Fibroblast of pulmonary artery (primary cell): ENCODE results near the gene NAPA.

Experiments used
- DNase-seq: peaks from one replicate; pipeline ENCODE4 v3.0.0-alpha.2; 2010; ENCODE audit warnings: low read depth
- H3K4me3 ChIP-seq: replicated peaks from 2 replicates; pipeline ENCODE4 v1.5.1; 2011; ENCODE audit warnings: low read depth, mild to moderate bottlenecking, control low read depth, low read length, moderate library complexity
- CTCF ChIP-seq: IDR thresholded peaks from 2 replicates; pipeline ENCODE4 v1.5.1; 2011; ENCODE audit warnings: mild to moderate bottlenecking, control low read depth, low read length, inconsistent platforms; ENCODE audit errors: missing control alignments

The NAPA gene

GRCh38 chr19:47509973-47510372, 4.9 kb downstream of the NAPA start:
- H3K4me3 ChIP-seq, result no peak overlapping the region

GRCh38 chr19:47509170-47509847, 5.6 kb downstream of the NAPA start:
- TF ChIP-seq CTCF, result no peak
- DNase-seq, result no peak
- H3K4me3 ChIP-seq, result no peak overlapping the region

More at GRCh38 chr19:47509973-47510372, 4.9 kb downstream of the NAPA start:
- no peak for TF ChIP-seq CTCF
- no peak for DNase-seq

- DNase-seq, result no peak
- no peak overlapping the region for H3K4me3 ChIP-seq
- no peak for TF ChIP-seq CTCF
Measured at GRCh38 chr19:47508721-47509120, 6.1 kb downstream of the NAPA start.

GRCh38 chr19:47507924-47508553, 6.8 kb downstream of the NAPA start:
- no peak overlapping the region for H3K4me3 ChIP-seq
- no peak for DNase-seq
- TF ChIP-seq CTCF, result no peak

- H3K4me3 ChIP-seq, result no peak overlapping the region
- no peak for DNase-seq
- TF ChIP-seq CTCF, result no peak
Measured at GRCh38 chr19:47507012-47507411, 7.9 kb downstream of the NAPA start.

GRCh38 chr19:47506459-47506858, 8.4 kb downstream of the NAPA start:
- TF ChIP-seq CTCF, result no peak
- DNase-seq, result no peak
- H3K4me3 ChIP-seq, result no peak overlapping the region

GRCh38 chr19:47505506-47505905, 9.4 kb downstream of the NAPA start:
- no peak for TF ChIP-seq CTCF
- DNase-seq, result no peak
- H3K4me3 ChIP-seq, result no peak overlapping the region
